Fibroblast of pulmonary artery (primary cell): Measurements from ENCODE around the gene RNF144B.
"Not testable (repeated sequence)": the region's sequence is repeated elsewhere in the genome, so short reads cannot be mapped to it uniquely, and the experiment has no call there.

ENCODE experiments used
- DNase-seq: peaks from one replicate; pipeline ENCODE4 v3.0.0-alpha.2; 2010; ENCODE audit warnings: low read depth
- H3K4me3 ChIP-seq: replicated peaks from 2 replicates; pipeline ENCODE4 v1.5.1; 2011; ENCODE audit warnings: low read depth, mild to moderate bottlenecking, control low read depth, low read length, moderate library complexity
- CTCF ChIP-seq: IDR thresholded peaks from 2 replicates; pipeline ENCODE4 v1.5.1; 2011; ENCODE audit warnings: mild to moderate bottlenecking, control low read depth, low read length, inconsistent platforms; ENCODE audit errors: missing control alignments

The RNF144B gene

GRCh38 chr6:18406955-18407749 is 20.0 kb downstream of the RNF144B start:
- DNase-seq, result no peak
- H3K4me3 ChIP-seq, result no peak overlapping the region
- TF ChIP-seq CTCF, result no peak

- DNase-seq, H3K4me3 ChIP-seq: not testable (repeated sequence)
Observed at GRCh38 chr6:18409602-18410001, 22.5 kb downstream of the RNF144B start.

- no peak overlapping the region for H3K4me3 ChIP-seq
- no peak for TF ChIP-seq CTCF
- DNase-seq, result no peak
Observed at GRCh38 chr6:18410412-18410811, 23.3 kb downstream of the RNF144B start.

- no peak for TF ChIP-seq CTCF
- no peak overlapping the region for H3K4me3 ChIP-seq
- no peak for DNase-seq
Observed at GRCh38 chr6:18412068-18412467, 24.9 kb downstream of the RNF144B start.

GRCh38 chr6:18412644-18413043 is 25.5 kb downstream of the RNF144B start:
- no peak for TF ChIP-seq CTCF
- no peak for DNase-seq

GRCh38 chr6:18413381-18413780 is 26.2 kb downstream of the RNF144B start:
- no peak for DNase-seq
- H3K4me3 ChIP-seq, result no peak overlapping the region
- no peak for TF ChIP-seq CTCF

More at GRCh38 chr6:18412644-18413043, 25.5 kb downstream of the RNF144B start:
- no peak overlapping the region for H3K4me3 ChIP-seq

GRCh38 chr6:18414116-18414515 is 27.0 kb downstream of the RNF144B start:
- H3K4me3 ChIP-seq, result no peak overlapping the region
- TF ChIP-seq CTCF, result no peak
- no peak for DNase-seq
